ENCODE data around the gene PAQR6.

The PAQR6 gene

DNA sequence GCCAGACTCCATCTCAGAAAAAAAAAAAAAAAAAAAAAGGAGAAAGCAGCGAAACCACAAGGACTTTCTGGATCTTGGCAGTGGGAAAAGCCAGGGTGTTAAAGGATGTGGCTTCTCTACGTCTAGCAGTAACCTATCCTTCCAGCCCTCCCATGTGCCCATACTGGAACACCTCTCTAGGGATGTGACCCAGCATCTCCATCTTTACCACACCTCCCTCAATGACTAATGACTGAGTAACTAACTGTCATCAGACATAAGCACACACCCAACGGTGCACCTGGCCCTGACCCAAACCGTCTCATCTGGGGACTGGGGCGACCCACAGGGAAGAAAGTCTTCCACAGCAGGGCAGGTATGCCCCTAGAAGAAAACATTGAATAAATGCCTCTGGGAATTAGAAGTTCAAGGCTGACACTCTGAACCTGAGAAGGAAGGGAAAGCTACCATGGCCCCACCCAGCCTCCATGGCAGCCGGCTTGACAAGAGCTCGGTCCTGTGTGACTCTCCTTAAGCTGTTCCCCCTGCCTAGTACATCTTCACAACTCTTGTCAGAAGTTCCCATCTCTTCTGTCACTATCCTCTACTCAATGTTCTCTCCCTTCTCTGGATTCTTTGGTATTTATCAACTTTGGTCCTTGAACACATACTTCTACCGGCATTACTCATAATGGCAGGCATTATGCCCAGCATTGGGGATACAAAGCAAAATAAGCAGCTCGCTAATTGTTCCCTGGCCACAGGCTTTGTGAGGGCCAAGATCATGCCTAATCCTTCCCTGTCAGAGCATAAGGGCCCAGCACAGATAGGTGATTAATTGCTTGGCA lies 14.8 kb upstream of the PAQR6 start:
- Histone ChIP-seq H3K4me3 (ENCODE audit: low read depth, low read length) (no peak overlapping the region), H3K9ac (ENCODE audit: low read depth, low read length) (no peak overlapping the region), H3K27me3 (ENCODE audit: control insufficient read depth, insufficient read depth, low read length) (no peaks in the 10 kb centered on the region), H3K9me3 (ENCODE audit: control insufficient read depth, insufficient read depth, low read length) (no peaks in the 10 kb centered on the region), H3K4me1 (ENCODE audit: control insufficient read depth, insufficient read depth, low read length) (no peaks in the 10 kb centered on the region), H3K36me3 (ENCODE audit: control insufficient read depth, insufficient read depth, low read length) (peaks cover 96% of the 10 kb centered on the region), H3K27ac (ENCODE audit: low read depth, low read length) (no peak overlapping the region)

DNA sequence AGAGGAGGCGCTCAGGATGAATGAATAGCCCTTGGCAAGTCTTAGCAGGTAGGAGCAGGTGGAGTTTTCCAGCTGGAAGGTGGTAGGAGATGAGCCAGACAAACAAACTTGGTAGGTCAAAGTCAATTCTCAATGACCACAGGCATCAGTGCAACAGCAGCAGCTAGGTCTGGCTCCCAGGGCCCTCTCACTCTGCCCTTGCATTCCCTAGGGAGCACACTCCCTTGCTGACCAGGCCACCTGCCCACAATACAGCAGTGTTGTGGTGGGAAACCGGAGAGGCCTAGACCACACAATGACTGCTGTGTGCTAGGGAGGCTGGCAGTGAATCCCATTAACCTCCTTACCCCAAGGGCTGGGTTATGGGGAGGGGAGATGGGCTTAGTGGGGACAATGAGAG lies 13.0 kb upstream of the PAQR6 start:
- no peak overlapping the region for H3K27ac ChIP-seq (ENCODE audit: low read depth, low read length)
- H3K27me3 ChIP-seq (ENCODE audit: control insufficient read depth, insufficient read depth, low read length), result no peaks in the 10 kb centered on the region
- H3K36me3 ChIP-seq (ENCODE audit: control insufficient read depth, insufficient read depth, low read length), result peaks cover 96% of the 10 kb centered on the region
- no peaks in the 10 kb centered on the region for H3K9me3 ChIP-seq (ENCODE audit: control insufficient read depth, insufficient read depth, low read length)
- no peak overlapping the region for H3K4me3 ChIP-seq (ENCODE audit: low read depth, low read length)
- H3K9ac ChIP-seq (ENCODE audit: low read depth, low read length), result no peak overlapping the region
- no peaks in the 10 kb centered on the region for H3K4me1 ChIP-seq (ENCODE audit: control insufficient read depth, insufficient read depth, low read length)

DNA sequence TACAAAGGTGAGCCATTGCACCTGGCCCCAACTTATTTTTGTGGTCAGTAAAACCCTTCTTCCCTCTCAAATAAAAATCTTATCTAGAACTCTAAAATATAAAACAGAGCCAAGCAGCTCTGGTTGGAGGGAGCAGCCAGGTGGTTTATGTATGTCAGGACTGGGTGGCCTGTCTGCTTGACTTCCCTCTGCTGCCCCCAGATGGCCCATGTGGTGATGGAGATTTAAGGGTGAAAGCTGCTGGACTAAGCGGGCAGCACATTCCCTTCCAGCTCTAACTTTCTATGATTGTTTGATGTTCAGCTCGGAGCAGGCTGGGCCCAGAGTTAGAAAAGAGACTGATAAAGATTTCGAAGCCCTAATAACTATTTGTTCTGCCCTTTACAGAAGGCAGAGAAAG lies 11.9 kb upstream of the PAQR6 start:
- H3K27ac ChIP-seq (ENCODE audit: low read depth, low read length), result no peak overlapping the region
- peaks cover 89% of the 10 kb centered on the region for H3K36me3 ChIP-seq (ENCODE audit: control insufficient read depth, insufficient read depth, low read length)
- no peak overlapping the region for H3K4me3 ChIP-seq (ENCODE audit: low read depth, low read length)
- H3K27me3 ChIP-seq (ENCODE audit: control insufficient read depth, insufficient read depth, low read length), result no peaks in the 10 kb centered on the region
- H3K4me1 ChIP-seq (ENCODE audit: control insufficient read depth, insufficient read depth, low read length), result no peaks in the 10 kb centered on the region
- H3K9ac ChIP-seq (ENCODE audit: low read depth, low read length), result no peak overlapping the region
- H3K9me3 ChIP-seq (ENCODE audit: control insufficient read depth, insufficient read depth, low read length), result no peaks in the 10 kb centered on the region

DNA sequence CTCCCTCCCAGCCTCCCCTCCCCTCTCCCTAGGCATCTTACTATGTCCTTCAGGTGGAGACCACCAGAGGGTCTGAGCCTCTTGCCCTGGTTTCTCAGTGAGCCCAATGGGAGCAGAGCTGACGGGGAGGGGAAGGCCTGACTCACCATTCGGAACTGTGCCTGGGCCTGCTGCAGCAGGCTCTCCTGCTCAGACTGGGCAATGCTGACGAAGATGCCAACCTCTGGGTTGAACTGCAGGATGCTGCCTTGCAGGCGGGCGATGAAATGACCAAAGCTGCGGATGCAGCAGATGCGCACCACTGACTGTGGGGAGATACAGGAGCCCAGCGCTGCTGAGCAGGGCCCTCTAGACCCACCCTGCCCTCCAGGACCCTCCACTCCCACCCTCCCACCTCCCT lies 11.0 kb upstream of the PAQR6 start:
- H3K9ac ChIP-seq (ENCODE audit: low read depth, low read length), result no peak overlapping the region
- no peaks in the 10 kb centered on the region for H3K4me1 ChIP-seq (ENCODE audit: control insufficient read depth, insufficient read depth, low read length)
- H3K9me3 ChIP-seq (ENCODE audit: control insufficient read depth, insufficient read depth, low read length), result no peaks in the 10 kb centered on the region
- no peaks in the 10 kb centered on the region for H3K27me3 ChIP-seq (ENCODE audit: control insufficient read depth, insufficient read depth, low read length)
- H3K4me3 ChIP-seq (ENCODE audit: low read depth, low read length), result no peak overlapping the region
- H3K27ac ChIP-seq (ENCODE audit: low read depth, low read length), result no peak overlapping the region
- peaks cover 87% of the 10 kb centered on the region for H3K36me3 ChIP-seq (ENCODE audit: control insufficient read depth, insufficient read depth, low read length)

DNA sequence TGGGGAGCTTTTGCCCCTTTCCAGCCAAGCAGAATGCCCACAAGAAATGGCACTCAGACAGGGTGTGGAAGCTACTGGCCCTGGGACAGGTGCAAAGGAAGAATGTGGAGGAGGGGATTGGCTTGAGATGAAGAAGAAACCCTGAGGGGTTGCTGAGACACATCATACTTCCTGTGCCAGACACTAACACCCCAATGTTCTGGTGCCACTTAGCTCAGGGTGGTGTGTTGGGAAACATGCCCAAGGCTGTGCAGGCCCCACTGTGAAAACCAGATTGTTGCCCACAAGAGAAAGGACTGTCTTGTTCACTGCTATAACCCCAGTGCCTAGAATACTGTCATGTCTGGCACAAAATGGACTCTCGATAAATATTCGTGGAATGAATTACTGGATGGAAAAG lies 9.9 kb upstream of the PAQR6 start:
- H3K9ac ChIP-seq (ENCODE audit: low read depth, low read length), result no peak overlapping the region
- no peaks in the 10 kb centered on the region for H3K9me3 ChIP-seq (ENCODE audit: control insufficient read depth, insufficient read depth, low read length)
- peaks cover 87% of the 10 kb centered on the region for H3K36me3 ChIP-seq (ENCODE audit: control insufficient read depth, insufficient read depth, low read length)
- H3K27ac ChIP-seq (ENCODE audit: low read depth, low read length), result no peak overlapping the region
- no peak overlapping the region for H3K4me3 ChIP-seq (ENCODE audit: low read depth, low read length)
- H3K4me1 ChIP-seq (ENCODE audit: control insufficient read depth, insufficient read depth, low read length), result no peaks in the 10 kb centered on the region
- H3K27me3 ChIP-seq (ENCODE audit: control insufficient read depth, insufficient read depth, low read length), result no peaks in the 10 kb centered on the region

DNA sequence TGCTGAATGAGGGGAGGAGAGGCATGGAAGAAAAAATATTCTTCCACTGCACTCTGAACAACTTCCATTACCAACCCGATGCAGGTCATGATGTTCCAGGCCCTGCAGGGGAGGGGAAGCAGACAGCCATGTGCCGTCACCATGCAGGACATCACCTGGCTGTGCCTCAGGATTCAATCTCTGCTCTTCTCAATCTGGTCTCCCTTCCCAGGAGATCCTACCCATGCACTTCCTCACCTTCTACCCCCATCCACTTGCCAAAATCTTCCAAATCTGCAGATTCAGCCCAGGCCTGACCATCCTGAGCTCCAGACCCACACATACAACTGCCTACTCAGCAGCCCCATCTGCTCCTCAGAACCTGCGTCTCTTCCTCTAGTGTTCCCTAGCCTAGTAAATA lies 5.8 kb upstream of the PAQR6 start:
- Histone ChIP-seq H3K4me1 (ENCODE audit: control insufficient read depth, insufficient read depth, low read length) (no peaks in the 10 kb centered on the region), H3K36me3 (ENCODE audit: control insufficient read depth, insufficient read depth, low read length) (peaks cover 87% of the 10 kb centered on the region), H3K27me3 (ENCODE audit: control insufficient read depth, insufficient read depth, low read length) (no peaks in the 10 kb centered on the region), H3K9me3 (ENCODE audit: control insufficient read depth, insufficient read depth, low read length) (no peaks in the 10 kb centered on the region), H3K4me3 (ENCODE audit: low read depth, low read length) (no peak overlapping the region), H3K27ac (ENCODE audit: low read depth, low read length) (no peak overlapping the region), H3K9ac (ENCODE audit: low read depth, low read length) (no peak overlapping the region)

DNA sequence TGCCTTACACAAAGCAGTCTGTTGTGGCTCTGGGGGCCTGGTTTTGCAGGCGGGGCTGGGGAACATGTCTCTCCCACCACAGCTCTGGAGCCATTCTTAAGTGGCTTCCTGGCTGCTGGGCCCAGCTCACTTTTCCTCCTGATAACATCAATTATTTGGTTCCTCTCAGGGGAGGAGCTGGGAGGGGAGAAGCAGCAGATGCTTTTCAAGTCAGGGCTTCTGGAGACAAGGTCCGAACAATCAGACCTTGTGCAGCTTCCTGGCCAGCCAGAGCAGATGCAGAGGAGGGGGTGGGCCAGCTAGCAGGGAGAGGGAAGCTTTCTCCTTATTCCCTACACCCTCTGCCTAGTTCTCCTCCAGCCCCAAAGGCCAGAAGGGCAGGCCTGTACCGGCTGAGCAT lies 3.7 kb upstream of the PAQR6 start:
- no peaks in the 10 kb centered on the region for H3K9me3 ChIP-seq (ENCODE audit: control insufficient read depth, insufficient read depth, low read length)
- no peaks in the 10 kb centered on the region for H3K27me3 ChIP-seq (ENCODE audit: control insufficient read depth, insufficient read depth, low read length)
- H3K4me3 ChIP-seq (ENCODE audit: low read depth, low read length), result no peak overlapping the region
- H3K27ac ChIP-seq (ENCODE audit: low read depth, low read length), result no peak overlapping the region
- no peak overlapping the region for H3K9ac ChIP-seq (ENCODE audit: low read depth, low read length)
- 0 out of 2 replicates have a peak, but pooled peaks cover 4% of the 10 kb centered on the region for H3K4me1 ChIP-seq (ENCODE audit: control insufficient read depth, insufficient read depth, low read length)
- H3K36me3 ChIP-seq (ENCODE audit: control insufficient read depth, insufficient read depth, low read length), result peaks cover 66% of the 10 kb centered on the region

DNA sequence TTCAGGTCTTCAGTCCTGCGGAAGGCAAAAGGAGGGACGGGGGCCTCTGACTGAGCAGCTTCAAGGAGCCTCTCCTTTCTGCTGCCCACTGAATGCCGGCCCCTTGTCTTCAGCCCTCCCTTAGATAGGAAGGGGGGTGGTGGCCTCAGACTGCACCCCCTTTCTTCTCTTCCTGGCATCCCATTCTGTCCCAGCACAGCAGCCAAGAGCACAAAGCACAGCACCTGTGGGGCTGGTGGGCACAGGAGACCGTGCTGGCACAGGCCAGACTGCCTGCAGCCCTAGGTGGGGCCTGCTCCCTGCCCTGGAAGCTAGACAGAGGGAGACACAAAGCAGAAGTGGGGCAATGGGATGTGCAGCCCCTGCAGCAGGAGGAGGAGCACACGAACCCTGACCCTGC lies 1.7 kb upstream of the PAQR6 start:
- Histone ChIP-seq H3K36me3 (ENCODE audit: control insufficient read depth, insufficient read depth, low read length) (peaks cover 56% of the 10 kb centered on the region), H3K4me1 (ENCODE audit: control insufficient read depth, insufficient read depth, low read length) (peaks cover 15% of the 10 kb centered on the region), H3K9me3 (ENCODE audit: control insufficient read depth, insufficient read depth, low read length) (no peaks in the 10 kb centered on the region), H3K9ac (ENCODE audit: low read depth, low read length) (no peak overlapping the region), H3K4me3 (ENCODE audit: low read depth, low read length) (no peak overlapping the region), H3K27me3 (ENCODE audit: control insufficient read depth, insufficient read depth, low read length) (peaks cover 8% of the 10 kb centered on the region), H3K27ac (ENCODE audit: low read depth, low read length) (no peak overlapping the region)

DNA sequence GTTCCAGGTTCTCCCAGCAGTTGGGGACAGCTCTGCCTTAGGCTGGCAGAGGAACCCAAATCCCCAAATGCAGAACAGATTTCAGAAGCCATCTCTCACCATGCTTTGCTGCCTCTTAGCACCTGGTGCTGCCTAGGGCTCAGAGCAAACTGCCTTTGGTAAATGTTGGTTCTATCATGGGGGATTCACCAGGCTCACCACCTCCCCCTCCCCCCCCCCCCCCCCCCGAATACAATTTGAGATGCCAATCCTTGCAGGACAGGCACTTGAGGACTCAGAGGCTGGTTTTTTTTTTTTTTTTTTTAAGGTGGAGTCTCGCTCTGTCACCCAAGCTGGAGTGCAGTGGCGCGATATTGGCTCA lies 447 bp upstream of the PAQR6 start:
- Histone ChIP-seq H3K27me3 (ENCODE audit: control insufficient read depth, insufficient read depth, low read length) (peaks cover 8% of the 10 kb centered on the region), H3K4me3 (ENCODE audit: low read depth, low read length) (no peak overlapping the region), H3K27ac (ENCODE audit: low read depth, low read length) (peak overlapping the region; percentile 54), H3K4me1 (ENCODE audit: control insufficient read depth, insufficient read depth, low read length) (peaks cover 15% of the 10 kb centered on the region), H3K9me3 (ENCODE audit: control insufficient read depth, insufficient read depth, low read length) (no peaks in the 10 kb centered on the region), H3K36me3 (ENCODE audit: control insufficient read depth, insufficient read depth, low read length) (peaks cover 44% of the 10 kb centered on the region), H3K9ac (ENCODE audit: low read depth, low read length) (no peak overlapping the region)

DNA sequence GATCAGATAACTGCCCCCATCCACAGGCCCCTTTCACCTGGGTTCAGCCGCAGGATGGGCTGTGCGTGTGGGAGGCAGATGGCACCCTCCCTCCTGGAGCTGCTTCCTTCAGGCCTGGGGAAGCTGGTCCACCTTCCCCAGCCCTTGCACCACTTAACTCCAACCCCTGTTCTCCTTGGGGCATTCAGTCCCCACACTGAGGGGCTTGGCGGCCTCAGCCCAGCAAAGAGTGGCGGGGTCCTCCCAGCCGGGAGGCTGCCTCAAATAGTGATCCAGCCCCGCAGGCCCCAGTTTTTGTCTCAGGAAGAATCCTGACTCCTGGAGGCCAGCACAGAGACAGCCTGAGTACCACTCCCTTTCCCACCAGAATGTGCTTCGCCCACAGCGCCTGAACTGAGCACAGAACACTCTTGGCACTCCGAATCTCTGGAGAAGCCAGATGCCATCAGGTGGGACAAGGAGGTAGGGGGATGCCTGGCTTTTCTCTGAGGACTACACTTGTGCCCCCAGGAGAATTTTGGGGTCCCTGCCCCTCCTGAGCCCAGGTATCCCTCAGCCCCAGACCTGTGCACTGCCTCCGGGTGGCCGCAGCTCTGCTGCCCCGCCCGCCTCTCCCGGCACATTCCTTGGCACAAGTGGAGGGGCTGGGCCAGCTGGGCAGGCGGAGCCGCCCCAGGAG lies 936 bp downstream of the PAQR6 start:
- peaks cover 15% of the 10 kb centered on the region for H3K4me1 ChIP-seq (ENCODE audit: control insufficient read depth, insufficient read depth, low read length)
- no peak overlapping the region for H3K27ac ChIP-seq (ENCODE audit: low read depth, low read length)
- peaks cover 31% of the 10 kb centered on the region for H3K36me3 ChIP-seq (ENCODE audit: control insufficient read depth, insufficient read depth, low read length)
- H3K4me3 ChIP-seq (ENCODE audit: low read depth, low read length), result no peak overlapping the region
- H3K9ac ChIP-seq (ENCODE audit: low read depth, low read length), result no peak overlapping the region
- no peaks in the 10 kb centered on the region for H3K9me3 ChIP-seq (ENCODE audit: control insufficient read depth, insufficient read depth, low read length)
- H3K27me3 ChIP-seq (ENCODE audit: control insufficient read depth, insufficient read depth, low read length), result peaks cover 8% of the 10 kb centered on the region

DNA sequence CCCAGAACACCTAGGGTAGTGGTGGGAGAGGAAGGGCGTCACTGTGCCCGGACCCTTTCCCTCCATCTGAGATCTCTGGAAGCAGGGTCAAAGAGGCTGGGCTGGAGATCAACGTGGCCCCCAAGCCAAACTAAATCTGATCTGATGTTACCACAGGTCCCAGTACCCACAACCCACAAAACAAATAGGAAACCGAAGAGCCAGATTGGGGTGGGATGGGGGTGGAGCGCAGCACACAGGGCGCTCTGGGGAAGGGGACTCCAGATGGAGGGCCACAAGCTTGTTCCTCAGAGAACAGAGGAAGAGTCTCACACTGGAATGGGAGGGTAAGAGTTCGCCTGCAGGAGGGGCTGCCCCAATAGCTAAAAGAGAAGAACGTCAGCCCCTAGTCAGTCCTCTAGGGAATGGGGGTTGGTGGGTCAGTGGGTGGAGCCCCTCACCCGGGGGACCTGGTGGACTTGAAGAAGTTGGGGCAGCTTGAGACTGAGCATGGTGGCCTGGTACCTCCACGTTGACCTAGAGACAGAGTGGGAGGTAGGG lies 1.5 kb downstream of the PAQR6 start:
- Histone ChIP-seq H3K9ac (ENCODE audit: low read depth, low read length) (0 out of 2 replicates have a peak overlapping the region, but pooled peaks have one; percentile 43), H3K27me3 (ENCODE audit: control insufficient read depth, insufficient read depth, low read length) (peaks cover 8% of the 10 kb centered on the region), H3K4me3 (ENCODE audit: low read depth, low read length) (peak overlapping the region; percentile 48), H3K36me3 (ENCODE audit: control insufficient read depth, insufficient read depth, low read length) (peaks cover 25% of the 10 kb centered on the region), H3K27ac (ENCODE audit: low read depth, low read length) (no peak overlapping the region), H3K4me1 (ENCODE audit: control insufficient read depth, insufficient read depth, low read length) (peaks cover 15% of the 10 kb centered on the region), H3K9me3 (ENCODE audit: control insufficient read depth, insufficient read depth, low read length) (no peaks in the 10 kb centered on the region)

All from HUES48 (cell line).